ENCODE data around the gene LRFN2.

The LRFN2 gene

GRCh38 chr6:40349123-40349900, 237.9 kb downstream of the LRFN2 start:
- no peak overlapping the region for H3K9ac ChIP-seq (ENCODE audit: low read length)
- H3K9me3 ChIP-seq (ENCODE audit: control insufficient read depth, insufficient read depth, low read depth, low read length), result no peaks in the 10 kb centered on the region
- H3K27me3 ChIP-seq (ENCODE audit: control insufficient read depth, insufficient read depth, low read length), result no peaks in the 10 kb centered on the region
- H3K36me3 ChIP-seq (ENCODE audit: control insufficient read depth, insufficient read depth, low read length), result no peaks in the 10 kb centered on the region
- H3K4me3 ChIP-seq (ENCODE audit: low read depth, low read length), result no peak overlapping the region
- H3K27ac ChIP-seq (ENCODE audit: low read depth, low read length), result no peak overlapping the region
- peaks cover 50% of the 10 kb centered on the region for H3K4me1 ChIP-seq (ENCODE audit: control insufficient read depth, insufficient read depth, low read length)

- Histone ChIP-seq H3K4me3 (ENCODE audit: low read depth, low read length) (no peak overlapping the region), H3K36me3 (ENCODE audit: control insufficient read depth, insufficient read depth, low read length) (no peaks in the 10 kb centered on the region), H3K9me3 (ENCODE audit: control insufficient read depth, insufficient read depth, low read depth, low read length) (no peaks in the 10 kb centered on the region), H3K4me1 (ENCODE audit: control insufficient read depth, insufficient read depth, low read length) (peaks cover 54% of the 10 kb centered on the region), H3K27me3 (ENCODE audit: control insufficient read depth, insufficient read depth, low read length) (no peaks in the 10 kb centered on the region), H3K9ac (ENCODE audit: low read length) (no peak overlapping the region), H3K27ac (ENCODE audit: low read depth, low read length) (no peak overlapping the region)
These were observed 238.6 kb downstream of the LRFN2 start for GRCh38 chr6:40348591-40348990.

GRCh38 chr6:40347571-40348011, 239.6 kb downstream of the LRFN2 start:
- Histone ChIP-seq H3K4me1 (ENCODE audit: control insufficient read depth, insufficient read depth, low read length) (peaks cover 55% of the 10 kb centered on the region), H3K4me3 (ENCODE audit: low read depth, low read length) (no peak overlapping the region), H3K9me3 (ENCODE audit: control insufficient read depth, insufficient read depth, low read depth, low read length) (no peaks in the 10 kb centered on the region), H3K36me3 (ENCODE audit: control insufficient read depth, insufficient read depth, low read length) (no peaks in the 10 kb centered on the region), H3K27ac (ENCODE audit: low read depth, low read length) (no peak overlapping the region), H3K27me3 (ENCODE audit: control insufficient read depth, insufficient read depth, low read length) (no peaks in the 10 kb centered on the region), H3K9ac (ENCODE audit: low read length) (no peak overlapping the region)

- peaks cover 66% of the 10 kb centered on the region for H3K4me1 ChIP-seq (ENCODE audit: control insufficient read depth, insufficient read depth, low read length)
- no peak overlapping the region for H3K27ac ChIP-seq (ENCODE audit: low read depth, low read length)
- H3K9me3 ChIP-seq (ENCODE audit: control insufficient read depth, insufficient read depth, low read depth, low read length), result no peaks in the 10 kb centered on the region
- H3K9ac ChIP-seq (ENCODE audit: low read length), result no peak overlapping the region
- no peaks in the 10 kb centered on the region for H3K27me3 ChIP-seq (ENCODE audit: control insufficient read depth, insufficient read depth, low read length)
- H3K36me3 ChIP-seq (ENCODE audit: control insufficient read depth, insufficient read depth, low read length), result no peaks in the 10 kb centered on the region
- H3K4me3 ChIP-seq (ENCODE audit: low read depth, low read length), result no peak overlapping the region
These were observed 240.9 kb downstream of the LRFN2 start for GRCh38 chr6:40346246-40346645.

- no peak overlapping the region for H3K9ac ChIP-seq (ENCODE audit: low read length)
- H3K9me3 ChIP-seq (ENCODE audit: control insufficient read depth, insufficient read depth, low read depth, low read length), result no peaks in the 10 kb centered on the region
- no peaks in the 10 kb centered on the region for H3K36me3 ChIP-seq (ENCODE audit: control insufficient read depth, insufficient read depth, low read length)
- H3K27ac ChIP-seq (ENCODE audit: low read depth, low read length), result no peak overlapping the region
- H3K4me3 ChIP-seq (ENCODE audit: low read depth, low read length), result no peak overlapping the region
- H3K4me1 ChIP-seq (ENCODE audit: control insufficient read depth, insufficient read depth, low read length), result peaks cover 64% of the 10 kb centered on the region
- H3K27me3 ChIP-seq (ENCODE audit: control insufficient read depth, insufficient read depth, low read length), result no peaks in the 10 kb centered on the region
These were observed 242.5 kb downstream of the LRFN2 start for GRCh38 chr6:40344566-40345167.

GRCh38 chr6:40343877-40344565, 243.1 kb downstream of the LRFN2 start:
- Histone ChIP-seq H3K9me3 (ENCODE audit: control insufficient read depth, insufficient read depth, low read depth, low read length) (no peaks in the 10 kb centered on the region), H3K4me1 (ENCODE audit: control insufficient read depth, insufficient read depth, low read length) (peaks cover 57% of the 10 kb centered on the region), H3K4me3 (ENCODE audit: low read depth, low read length) (no peak overlapping the region), H3K36me3 (ENCODE audit: control insufficient read depth, insufficient read depth, low read length) (no peaks in the 10 kb centered on the region), H3K9ac (ENCODE audit: low read length) (no peak overlapping the region), H3K27ac (ENCODE audit: low read depth, low read length) (no peak overlapping the region), H3K27me3 (ENCODE audit: control insufficient read depth, insufficient read depth, low read length) (no peaks in the 10 kb centered on the region)

- no peaks in the 10 kb centered on the region for H3K36me3 ChIP-seq (ENCODE audit: control insufficient read depth, insufficient read depth, low read length)
- no peak overlapping the region for H3K27ac ChIP-seq (ENCODE audit: low read depth, low read length)
- no peak overlapping the region for H3K9ac ChIP-seq (ENCODE audit: low read length)
- H3K4me3 ChIP-seq (ENCODE audit: low read depth, low read length), result no peak overlapping the region
- no peaks in the 10 kb centered on the region for H3K27me3 ChIP-seq (ENCODE audit: control insufficient read depth, insufficient read depth, low read length)
- H3K4me1 ChIP-seq (ENCODE audit: control insufficient read depth, insufficient read depth, low read length), result peaks cover 51% of the 10 kb centered on the region
- H3K9me3 ChIP-seq (ENCODE audit: control insufficient read depth, insufficient read depth, low read depth, low read length), result no peaks in the 10 kb centered on the region
These were observed 243.8 kb downstream of the LRFN2 start for GRCh38 chr6:40343318-40343876.

GRCh38 chr6:40342723-40343122, 244.4 kb downstream of the LRFN2 start:
- Histone ChIP-seq H3K36me3 (ENCODE audit: control insufficient read depth, insufficient read depth, low read length) (no peaks in the 10 kb centered on the region), H3K4me1 (ENCODE audit: control insufficient read depth, insufficient read depth, low read length) (peaks cover 44% of the 10 kb centered on the region), H3K27me3 (ENCODE audit: control insufficient read depth, insufficient read depth, low read length) (no peaks in the 10 kb centered on the region; the same call in 1 of the 2 replicates), H3K27ac (ENCODE audit: low read depth, low read length) (no peak overlapping the region), H3K4me3 (ENCODE audit: low read depth, low read length) (no peak overlapping the region), H3K9ac (ENCODE audit: low read length) (no peak overlapping the region), H3K9me3 (ENCODE audit: control insufficient read depth, insufficient read depth, low read depth, low read length) (no peaks in the 10 kb centered on the region)

- Histone ChIP-seq H3K27me3 (ENCODE audit: control insufficient read depth, insufficient read depth, low read length) (no peaks in the 10 kb centered on the region; the same call in 1 of the 2 replicates), H3K4me1 (ENCODE audit: control insufficient read depth, insufficient read depth, low read length) (peaks cover 36% of the 10 kb centered on the region), H3K9ac (ENCODE audit: low read length) (no peak overlapping the region), H3K36me3 (ENCODE audit: control insufficient read depth, insufficient read depth, low read length) (no peaks in the 10 kb centered on the region), H3K9me3 (ENCODE audit: control insufficient read depth, insufficient read depth, low read depth, low read length) (no peaks in the 10 kb centered on the region), H3K4me3 (ENCODE audit: low read depth, low read length) (no peak overlapping the region), H3K27ac (ENCODE audit: low read depth, low read length) (no peak overlapping the region)
These were observed 245.4 kb downstream of the LRFN2 start for GRCh38 chr6:40341726-40342125.

All from HUES6 (cell line).